Measurements from ENCODE around the gene MORN1.
A peak's percentile ranks its signal among the peaks of the same experiment; 100 is the strongest.

The MORN1 gene

DNA sequence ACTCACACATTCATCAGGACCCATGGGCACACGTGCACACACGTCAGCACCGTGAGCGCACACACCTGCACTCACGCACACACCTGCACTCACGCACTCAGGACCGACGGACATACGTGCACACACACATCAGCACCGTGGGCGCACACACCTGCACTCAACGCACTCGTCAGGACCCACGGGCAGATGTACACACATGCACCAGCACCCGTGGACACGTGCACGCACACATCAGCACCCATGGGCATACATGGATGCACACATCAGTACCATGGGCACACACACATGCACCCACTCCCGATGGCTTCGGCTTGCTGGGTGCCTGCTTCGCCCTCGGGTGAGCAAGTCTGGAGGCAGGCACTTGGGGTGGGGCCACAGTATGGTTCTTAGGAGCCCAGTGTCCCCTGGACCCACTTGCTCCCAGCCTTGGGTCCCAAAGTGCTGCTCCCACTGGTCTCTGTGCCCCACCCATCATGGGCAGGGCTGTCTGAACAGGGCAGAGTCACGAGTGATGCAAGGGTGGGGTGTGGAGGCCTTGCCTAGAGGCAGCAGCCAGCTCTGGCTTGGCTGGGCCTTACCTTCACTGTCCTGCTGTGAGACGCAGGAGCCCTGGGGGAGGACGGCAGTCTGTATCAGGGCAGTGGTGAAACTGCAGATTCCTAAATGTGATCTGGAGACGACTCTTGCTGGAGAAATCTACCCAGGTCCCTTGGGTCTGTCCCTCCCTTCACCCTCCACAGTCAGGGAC, 113.4 kb downstream of the MORN1 start:
- Histone ChIP-seq H3K4me3 (replicated peaks; ENCODE audit: insufficient read depth, low read length) (no peak overlapping the region), H3K27me3 (ENCODE audit: insufficient read depth, poor library complexity, severe bottlenecking) (no peaks in the 10 kb centered on the region), H3K27ac (replicated peaks) (no peak overlapping the region)
- TF ChIP-seq GABPA (IDR thresholded peaks at IDR 0.05; ENCODE audit: low read depth) (no peak), POLR2AphosphoS5 (IDR thresholded peaks at IDR 0.05; ENCODE audit: low read depth) (no peak), SPI1 (IDR thresholded peaks at IDR 0.05; ENCODE audit: borderline replicate concordance, low read depth) (no peak)
- TF ChIP-seq, protein P1, sequence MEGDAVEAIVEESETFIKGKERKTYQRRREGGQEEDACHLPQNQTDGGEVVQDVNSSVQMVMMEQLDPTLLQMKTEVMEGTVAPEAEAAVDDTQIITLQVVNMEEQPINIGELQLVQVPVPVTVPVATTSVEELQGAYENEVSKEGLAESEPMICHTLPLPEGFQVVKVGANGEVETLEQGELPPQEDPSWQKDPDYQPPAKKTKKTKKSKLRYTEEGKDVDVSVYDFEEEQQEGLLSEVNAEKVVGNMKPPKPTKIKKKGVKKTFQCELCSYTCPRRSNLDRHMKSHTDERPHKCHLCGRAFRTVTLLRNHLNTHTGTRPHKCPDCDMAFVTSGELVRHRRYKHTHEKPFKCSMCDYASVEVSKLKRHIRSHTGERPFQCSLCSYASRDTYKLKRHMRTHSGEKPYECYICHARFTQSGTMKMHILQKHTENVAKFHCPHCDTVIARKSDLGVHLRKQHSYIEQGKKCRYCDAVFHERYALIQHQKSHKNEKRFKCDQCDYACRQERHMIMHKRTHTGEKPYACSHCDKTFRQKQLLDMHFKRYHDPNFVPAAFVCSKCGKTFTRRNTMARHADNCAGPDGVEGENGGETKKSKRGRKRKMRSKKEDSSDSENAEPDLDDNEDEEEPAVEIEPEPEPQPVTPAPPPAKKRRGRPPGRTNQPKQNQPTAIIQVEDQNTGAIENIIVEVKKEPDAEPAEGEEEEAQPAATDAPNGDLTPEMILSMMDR (IDR thresholded peaks at IDR 0.05; ENCODE audit: insufficient read depth, low read length) = no peak
- TF ChIP-seq, protein P2, sequence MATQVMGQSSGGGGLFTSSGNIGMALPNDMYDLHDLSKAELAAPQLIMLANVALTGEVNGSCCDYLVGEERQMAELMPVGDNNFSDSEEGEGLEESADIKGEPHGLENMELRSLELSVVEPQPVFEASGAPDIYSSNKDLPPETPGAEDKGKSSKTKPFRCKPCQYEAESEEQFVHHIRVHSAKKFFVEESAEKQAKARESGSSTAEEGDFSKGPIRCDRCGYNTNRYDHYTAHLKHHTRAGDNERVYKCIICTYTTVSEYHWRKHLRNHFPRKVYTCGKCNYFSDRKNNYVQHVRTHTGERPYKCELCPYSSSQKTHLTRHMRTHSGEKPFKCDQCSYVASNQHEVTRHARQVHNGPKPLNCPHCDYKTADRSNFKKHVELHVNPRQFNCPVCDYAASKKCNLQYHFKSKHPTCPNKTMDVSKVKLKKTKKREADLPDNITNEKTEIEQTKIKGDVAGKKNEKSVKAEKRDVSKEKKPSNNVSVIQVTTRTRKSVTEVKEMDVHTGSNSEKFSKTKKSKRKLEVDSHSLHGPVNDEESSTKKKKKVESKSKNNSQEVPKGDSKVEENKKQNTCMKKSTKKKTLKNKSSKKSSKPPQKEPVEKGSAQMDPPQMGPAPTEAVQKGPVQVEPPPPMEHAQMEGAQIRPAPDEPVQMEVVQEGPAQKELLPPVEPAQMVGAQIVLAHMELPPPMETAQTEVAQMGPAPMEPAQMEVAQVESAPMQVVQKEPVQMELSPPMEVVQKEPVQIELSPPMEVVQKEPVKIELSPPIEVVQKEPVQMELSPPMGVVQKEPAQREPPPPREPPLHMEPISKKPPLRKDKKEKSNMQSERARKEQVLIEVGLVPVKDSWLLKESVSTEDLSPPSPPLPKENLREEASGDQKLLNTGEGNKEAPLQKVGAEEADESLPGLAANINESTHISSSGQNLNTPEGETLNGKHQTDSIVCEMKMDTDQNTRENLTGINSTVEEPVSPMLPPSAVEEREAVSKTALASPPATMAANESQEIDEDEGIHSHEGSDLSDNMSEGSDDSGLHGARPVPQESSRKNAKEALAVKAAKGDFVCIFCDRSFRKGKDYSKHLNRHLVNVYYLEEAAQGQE (IDR thresholded peaks at IDR 0.05; ENCODE audit: insufficient replicate concordance, low read depth) = no peak
- DNase-seq (ENCODE audit: low read depth in 1 of 2, low spot score in 1 of 2) = no peak

DNA sequence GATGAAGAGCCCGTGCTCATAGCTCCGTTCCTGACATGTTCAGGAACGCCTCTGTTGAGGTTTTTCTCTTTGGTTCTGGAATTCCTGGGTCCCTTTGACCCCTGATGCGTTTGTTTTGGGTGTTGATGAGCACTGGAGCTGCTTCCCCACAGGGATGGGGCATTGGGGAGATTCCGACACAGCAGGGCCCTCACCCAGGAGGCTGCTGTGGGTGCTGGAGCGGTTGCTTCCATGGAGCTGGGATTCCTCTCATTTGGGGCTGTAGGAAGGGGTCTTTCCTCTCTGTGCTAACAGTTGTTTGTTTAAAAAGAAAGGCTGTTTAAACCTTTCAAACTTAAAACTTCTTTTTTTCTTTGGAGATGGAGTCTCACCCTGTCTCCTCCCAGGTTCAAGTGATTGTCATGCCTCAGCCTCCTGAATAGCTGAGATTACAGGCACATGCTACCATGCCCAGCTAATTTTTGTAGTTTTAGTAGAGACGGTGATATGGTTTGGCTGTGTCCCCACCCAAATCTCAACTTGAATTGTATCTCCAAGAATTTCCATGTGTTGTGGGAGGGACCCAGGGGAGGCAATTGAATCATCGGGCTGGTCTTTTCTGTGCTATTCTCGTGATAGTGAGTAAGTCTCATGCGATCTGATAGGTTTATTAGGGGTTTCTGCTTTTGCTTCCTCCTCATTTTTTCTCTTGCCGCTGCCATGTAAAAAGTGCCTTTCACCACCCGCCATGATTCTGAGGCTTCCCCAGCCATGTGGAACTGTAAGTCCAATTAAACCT, 114.4 kb downstream of the MORN1 start:
- Histone ChIP-seq H3K4me3 (replicated peaks; ENCODE audit: insufficient read depth, low read length) (no peak overlapping the region), H3K27ac (replicated peaks) (no peak overlapping the region), H3K27me3 (ENCODE audit: insufficient read depth, poor library complexity, severe bottlenecking) (no peaks in the 10 kb centered on the region)
- TF ChIP-seq, protein P1 (IDR thresholded peaks at IDR 0.05; ENCODE audit: insufficient read depth, low read length) = no peak
- no peak for TF ChIP-seq GABPA (IDR thresholded peaks at IDR 0.05; ENCODE audit: low read depth)
- TF ChIP-seq, protein P2 (IDR thresholded peaks at IDR 0.05; ENCODE audit: insufficient replicate concordance, low read depth) = no peak
- no peak for DNase-seq (ENCODE audit: low read depth in 1 of 2, low spot score in 1 of 2)

DNA sequence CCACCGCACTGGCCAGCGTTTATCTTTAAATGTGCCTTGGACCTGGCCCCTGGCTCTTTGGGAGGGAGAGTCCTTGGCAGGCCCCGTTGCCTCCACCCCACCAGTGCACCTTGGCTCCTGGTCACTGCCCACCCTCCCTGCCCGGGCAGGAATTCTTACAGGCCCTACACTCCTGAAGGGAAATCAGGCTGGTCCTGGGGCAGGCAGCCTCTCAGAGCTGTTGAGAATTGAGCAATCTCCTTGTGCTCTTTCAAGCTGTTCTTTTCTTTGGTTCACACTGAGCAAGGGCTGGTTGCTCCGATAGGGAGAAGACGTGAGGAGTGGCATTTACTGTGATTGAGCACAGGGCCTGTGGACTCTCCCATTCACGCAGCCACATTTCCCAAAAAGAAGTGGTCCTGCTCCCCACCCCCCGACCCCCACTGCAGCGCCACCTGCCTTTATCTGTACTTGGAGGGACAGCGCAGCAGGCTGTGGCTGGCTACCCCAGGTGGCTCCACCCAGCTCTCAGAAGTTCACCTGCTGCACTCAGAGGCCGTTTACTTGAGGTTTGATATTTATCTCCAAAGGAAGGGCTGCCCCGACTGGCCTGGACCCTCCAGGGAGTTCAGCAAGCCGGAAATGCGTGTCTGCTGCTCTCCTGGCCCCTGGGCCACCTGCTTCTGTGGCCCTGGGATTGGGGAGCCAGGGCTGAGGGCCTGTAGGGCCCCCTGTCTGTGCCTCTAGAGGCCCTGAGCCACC, 115.4 kb downstream of the MORN1 start:
- Histone ChIP-seq H3K4me3 (replicated peaks; ENCODE audit: insufficient read depth, low read length) (no peak overlapping the region), H3K27ac (replicated peaks) (no peak overlapping the region), H3K27me3 (ENCODE audit: insufficient read depth, poor library complexity, severe bottlenecking) (no peaks in the 10 kb centered on the region)
- peak in 1 of 2 experiments; percentile 18 for DNase-seq (ENCODE audit: low read depth in 1 of 2, low spot score in 1 of 2)
- TF ChIP-seq GABPA (IDR thresholded peaks at IDR 0.05; ENCODE audit: low read depth) (no peak), POLR2AphosphoS5 (IDR thresholded peaks at IDR 0.05; ENCODE audit: low read depth) (no peak), SPI1 (IDR thresholded peaks at IDR 0.05; ENCODE audit: borderline replicate concordance, low read depth) (no peak)
- TF ChIP-seq, protein P1 (IDR thresholded peaks at IDR 0.05; ENCODE audit: insufficient read depth, low read length) = no peak
- TF ChIP-seq, protein P2 (IDR thresholded peaks at IDR 0.05; ENCODE audit: insufficient replicate concordance, low read depth) = no peak

Measured in HL-60 (cell line).